Epithelial cell of esophagus (primary cell): ENCODE results near the gene C1orf122.

ENCODE experiments used
- DNase-seq: peaks from one replicate; pipeline ENCODE4 v3.0.0; 2010; ENCODE audit warnings: low read depth
- H3K4me3 ChIP-seq: 2 replicates; pipeline ENCODE4 v1.5.1; 2011; ENCODE audit warnings: mild to moderate bottlenecking, low read length, control low read depth
- CTCF ChIP-seq: IDR thresholded peaks from 2 replicates; pipeline ENCODE4 v1.5.1; 2011; ENCODE audit warnings: low read depth, mild to moderate bottlenecking, low read length, control low read depth, inconsistent platforms; ENCODE audit not compliant: insufficient read depth; ENCODE audit errors: missing control alignments

Gene C1orf122

DNA sequence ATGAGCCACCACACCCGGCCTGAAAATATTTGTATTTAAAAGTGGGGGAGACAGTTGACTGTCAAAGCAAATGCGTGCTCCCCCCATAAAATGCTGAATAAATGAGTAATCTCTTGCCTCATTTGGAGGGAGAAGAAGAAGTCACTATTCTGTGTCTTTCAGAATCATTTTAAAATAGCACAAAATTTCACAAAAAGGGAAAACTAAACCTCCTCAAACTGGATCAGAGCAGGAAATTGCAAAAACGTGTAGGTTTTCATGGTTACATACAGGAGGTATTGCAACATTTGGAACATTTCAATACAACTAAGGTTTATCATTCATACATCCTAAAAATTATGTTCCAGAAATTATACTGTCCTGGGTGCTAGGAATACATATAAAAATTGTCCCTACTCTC lies 38.2 kb downstream of the C1orf122 start:
- TF ChIP-seq CTCF: no peak
- H3K4me3 ChIP-seq: no peak overlapping the region
- DNase-seq: no peak

DNA sequence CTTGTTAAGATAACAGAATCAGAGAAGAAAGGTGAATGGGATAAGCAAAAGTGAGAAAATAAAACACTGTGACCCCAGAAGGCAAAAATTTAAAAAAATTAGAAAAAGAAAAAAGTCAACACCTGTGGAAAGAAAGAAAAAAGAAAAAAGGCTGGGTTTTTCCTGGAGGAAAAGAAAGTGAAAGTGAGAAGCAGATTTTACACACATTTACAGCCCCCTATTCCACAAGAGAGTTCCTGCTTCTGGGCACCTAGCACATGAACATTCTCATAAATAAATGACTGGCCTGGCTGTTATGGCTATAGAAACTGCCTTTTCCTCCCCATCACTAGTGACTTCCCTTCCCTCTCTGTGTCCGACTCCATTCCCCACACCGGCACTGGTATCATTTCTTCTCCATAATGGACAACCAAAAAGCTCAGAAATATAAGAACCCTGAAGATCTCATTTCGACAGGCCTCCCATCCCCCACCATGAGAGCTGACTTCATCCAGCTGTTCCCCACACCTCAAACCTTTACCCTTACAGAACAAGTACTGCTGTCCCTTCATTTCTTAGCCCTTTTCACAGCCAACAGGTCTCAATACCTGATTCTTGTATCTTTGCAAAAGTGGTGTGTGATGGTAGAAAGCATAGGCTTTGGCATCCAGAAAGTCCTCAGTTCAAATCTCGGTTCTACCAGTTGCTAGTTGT lies 39.2 kb downstream of the C1orf122 start:
- H3K4me3 ChIP-seq: no peak overlapping the region
- DNase-seq: no peak
- no peak for TF ChIP-seq CTCF

DNA sequence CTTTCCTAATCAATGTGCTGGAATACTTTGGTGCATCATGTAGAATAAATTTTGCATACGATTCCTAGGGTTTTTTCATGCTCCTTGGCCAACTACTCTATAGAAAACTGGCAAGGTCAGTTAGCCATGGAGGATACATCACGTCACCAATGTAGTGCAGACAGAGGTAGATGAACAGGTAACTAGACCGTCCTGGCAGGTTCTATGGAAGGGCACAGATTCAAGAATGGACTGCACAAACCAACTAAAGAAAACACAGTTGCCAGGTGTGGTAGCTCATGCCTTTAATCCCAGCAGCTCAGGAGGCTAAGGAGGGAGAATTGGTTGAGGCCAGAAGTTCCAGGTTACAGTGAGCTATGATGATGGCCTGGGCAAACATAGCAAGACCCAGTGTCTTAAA lies 41.9 kb downstream of the C1orf122 start:
- no peak for TF ChIP-seq CTCF
- DNase-seq: no peak
- H3K4me3 ChIP-seq: no peak overlapping the region

DNA sequence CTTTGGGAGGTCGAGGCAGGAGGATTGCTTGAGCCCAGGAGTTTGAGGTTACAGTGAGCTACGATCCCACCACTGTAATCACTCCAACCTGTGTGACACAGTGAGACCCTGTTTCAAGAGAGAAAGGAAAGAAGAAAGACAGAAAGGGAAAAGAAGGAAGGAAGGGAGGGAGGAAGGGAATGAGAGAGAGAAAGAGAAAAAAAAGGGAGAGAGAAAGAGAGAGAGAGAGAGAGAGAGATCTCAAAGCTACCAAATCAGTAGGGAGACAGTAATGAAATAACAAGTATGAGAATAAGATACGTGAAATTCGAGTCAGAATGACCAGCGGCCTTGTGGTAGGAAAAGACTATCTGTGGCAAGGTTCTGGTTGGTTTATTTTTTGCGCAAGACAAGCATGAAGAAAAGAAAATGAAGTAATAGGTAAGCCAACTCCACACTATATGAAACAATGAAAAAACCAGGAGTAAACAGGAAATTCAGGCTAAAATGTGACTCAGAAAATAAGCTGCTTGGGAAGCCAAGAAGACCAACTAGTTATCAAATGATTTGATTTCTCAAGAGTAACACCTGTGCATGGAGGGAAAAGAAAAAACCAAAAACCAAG lies 42.9 kb downstream of the C1orf122 start:
- no peak for TF ChIP-seq CTCF
- no peak overlapping the region for H3K4me3 ChIP-seq
- DNase-seq: peak; percentile 88

GRCh38 chr1:37851262-37851661 lies 43.7 kb downstream of the C1orf122 start:
- no peak for TF ChIP-seq CTCF
- DNase-seq: no peak
- H3K4me3 ChIP-seq: no peak overlapping the region

GRCh38 chr1:37851782-37852210 lies 44.2 kb downstream of the C1orf122 start:
- peak; percentile 63 for DNase-seq
- no peak for TF ChIP-seq CTCF
- no peak overlapping the region for H3K4me3 ChIP-seq

- H3K4me3 ChIP-seq: no peak overlapping the region
- TF ChIP-seq CTCF: no peak
- no peak for DNase-seq
Observed at GRCh38 chr1:37853157-37853556, 45.6 kb downstream of the C1orf122 start.
